Peyer's patch (tissue), 4 donors: Measurements from ENCODE around the gene LAPTM5.

ENCODE experiments used
- POLR2A ChIP-seq, 2 donors: fragments of 450-650 bp; IDR thresholded peaks; one replicate each; pipeline ENCODE4 v1.5.1; 2017; ENCODE audit warnings: antibody characterized with exemption in 2 of 2, mild to moderate bottlenecking in 2 of 2, moderate library complexity in 2 of 2
- TF ChIP-seq, protein P1 (sequence below), 6 experiments: fragments of 450-650 bp in 4 of 6; fragments of 200-600 bp in 2 of 6; sonication (generic) in 1 of 6; IDR thresholded peaks; one replicate each; pipeline ENCODE4 v1.5.1; 2017 to 2019; ENCODE audit warnings: antibody characterized with exemption in 6 of 6, mild to moderate bottlenecking in 3 of 6, moderate library complexity in 1 of 6

DNA sequence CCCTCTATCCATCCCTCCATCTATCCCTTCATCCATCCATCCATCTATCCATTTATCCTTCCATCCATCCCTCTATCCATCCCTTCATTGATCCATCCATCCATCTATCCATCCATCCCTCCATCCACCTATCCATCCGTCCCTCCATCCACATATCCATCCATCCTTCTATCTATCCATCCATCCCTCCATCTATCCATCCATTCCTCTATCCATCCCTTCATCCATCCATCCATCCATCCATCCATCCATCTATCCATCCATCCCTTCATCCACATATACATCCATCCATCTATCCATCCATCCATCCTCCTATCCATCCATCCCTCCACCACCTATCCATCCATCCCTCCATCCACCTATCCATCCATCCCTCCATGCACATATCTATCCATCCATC lies 57.8 kb downstream of the LAPTM5 start:
- TF ChIP-seq, protein P1, sequence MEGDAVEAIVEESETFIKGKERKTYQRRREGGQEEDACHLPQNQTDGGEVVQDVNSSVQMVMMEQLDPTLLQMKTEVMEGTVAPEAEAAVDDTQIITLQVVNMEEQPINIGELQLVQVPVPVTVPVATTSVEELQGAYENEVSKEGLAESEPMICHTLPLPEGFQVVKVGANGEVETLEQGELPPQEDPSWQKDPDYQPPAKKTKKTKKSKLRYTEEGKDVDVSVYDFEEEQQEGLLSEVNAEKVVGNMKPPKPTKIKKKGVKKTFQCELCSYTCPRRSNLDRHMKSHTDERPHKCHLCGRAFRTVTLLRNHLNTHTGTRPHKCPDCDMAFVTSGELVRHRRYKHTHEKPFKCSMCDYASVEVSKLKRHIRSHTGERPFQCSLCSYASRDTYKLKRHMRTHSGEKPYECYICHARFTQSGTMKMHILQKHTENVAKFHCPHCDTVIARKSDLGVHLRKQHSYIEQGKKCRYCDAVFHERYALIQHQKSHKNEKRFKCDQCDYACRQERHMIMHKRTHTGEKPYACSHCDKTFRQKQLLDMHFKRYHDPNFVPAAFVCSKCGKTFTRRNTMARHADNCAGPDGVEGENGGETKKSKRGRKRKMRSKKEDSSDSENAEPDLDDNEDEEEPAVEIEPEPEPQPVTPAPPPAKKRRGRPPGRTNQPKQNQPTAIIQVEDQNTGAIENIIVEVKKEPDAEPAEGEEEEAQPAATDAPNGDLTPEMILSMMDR (IDR thresholded peaks at IDR 0.05): no peak
- no peak for TF ChIP-seq POLR2A (IDR thresholded peaks at IDR 0.05)
